ENCODE results near the gene TPI1.

The TPI1 gene

GRCh38 chr12:6826125-6826733, 41.1 kb upstream of the TPI1 start:
- H3K9ac ChIP-seq (ENCODE audit: low read length) = no peak overlapping the region
- peaks cover 5% of the 10 kb centered on the region; the same call in 1 of the 2 replicates for H3K27me3 ChIP-seq (ENCODE audit: insufficient read depth, low read length)
- no peak overlapping the region for H2AFZ ChIP-seq (ENCODE audit: low read length)
- H3K36me3 ChIP-seq (ENCODE audit: insufficient read depth, low read length) = no peaks in the 10 kb centered on the region
- no peak overlapping the region for H3K27ac ChIP-seq (ENCODE audit: low read depth, low read length, poor library complexity, severe bottlenecking)
- H3K4me3 ChIP-seq (ENCODE audit: low read depth, low read length, poor library complexity, severe bottlenecking) = no peak overlapping the region
- no peaks in the 10 kb centered on the region for H3K79me2 ChIP-seq (ENCODE audit: insufficient read depth, low read length)
- no peaks in the 10 kb centered on the region for H3F3A ChIP-seq (ENCODE audit: insufficient read depth, low read length)
- H3K9me2 ChIP-seq (ENCODE audit: low read depth, low read length) = no peaks in the 10 kb centered on the region
- no peaks in the 10 kb centered on the region for H3K9me3 ChIP-seq (ENCODE audit: low read length)
- H3K4me2 ChIP-seq (ENCODE audit: low read length) = no peak overlapping the region
- H3K4me1 ChIP-seq (ENCODE audit: insufficient read depth, low read length, severe bottlenecking) = peaks cover 6% of the 10 kb centered on the region
- TF ChIP-seq EZH2 (IDR thresholded peaks at IDR 0.05; ENCODE audit: borderline replicate concordance, low read length) = no peak
- no peak for TF ChIP-seq CTCF (IDR thresholded peaks at IDR 0.05; ENCODE audit: low read length)
- H4K20me1 ChIP-seq (ENCODE audit: insufficient read depth, low read length) = no peaks in the 10 kb centered on the region

- no peak overlapping the region for H3K27ac ChIP-seq (ENCODE audit: low read depth, low read length, poor library complexity, severe bottlenecking)
- no peak overlapping the region for H3K4me3 ChIP-seq (ENCODE audit: low read depth, low read length, poor library complexity, severe bottlenecking)
- H3K4me1 ChIP-seq (ENCODE audit: insufficient read depth, low read length, severe bottlenecking) = peaks cover 6% of the 10 kb centered on the region
- no peaks in the 10 kb centered on the region for H3K36me3 ChIP-seq (ENCODE audit: insufficient read depth, low read length)
- H3F3A ChIP-seq (ENCODE audit: insufficient read depth, low read length) = no peaks in the 10 kb centered on the region
- H3K9me3 ChIP-seq (ENCODE audit: low read length) = no peaks in the 10 kb centered on the region
- peaks cover 5% of the 10 kb centered on the region; the same call in 1 of the 2 replicates for H3K27me3 ChIP-seq (ENCODE audit: insufficient read depth, low read length)
- no peaks in the 10 kb centered on the region for H3K9me2 ChIP-seq (ENCODE audit: low read depth, low read length)
- no peaks in the 10 kb centered on the region for H4K20me1 ChIP-seq (ENCODE audit: insufficient read depth, low read length)
- H2AFZ ChIP-seq (ENCODE audit: low read length) = no peak overlapping the region
- no peak overlapping the region for H3K9ac ChIP-seq (ENCODE audit: low read length)
- TF ChIP-seq EZH2 (IDR thresholded peaks at IDR 0.05; ENCODE audit: borderline replicate concordance, low read length) (no peak), CTCF (IDR thresholded peaks at IDR 0.05; ENCODE audit: low read length) (no peak)
- H3K79me2 ChIP-seq (ENCODE audit: insufficient read depth, low read length) = no peaks in the 10 kb centered on the region
- no peak overlapping the region for H3K4me2 ChIP-seq (ENCODE audit: low read length)
Observed at GRCh38 chr12:6826734-6827436, 40.4 kb upstream of the TPI1 start.

GRCh38 chr12:6827437-6827911, 39.9 kb upstream of the TPI1 start:
- Histone ChIP-seq H3K9me3 (ENCODE audit: low read length) (no peaks in the 10 kb centered on the region), H2AFZ (ENCODE audit: low read length) (no peak overlapping the region), H3K79me2 (ENCODE audit: insufficient read depth, low read length) (no peaks in the 10 kb centered on the region), H3K4me1 (ENCODE audit: insufficient read depth, low read length, severe bottlenecking) (peaks cover 6% of the 10 kb centered on the region), H3K4me2 (ENCODE audit: low read length) (no peak overlapping the region), H3K9me2 (ENCODE audit: low read depth, low read length) (no peaks in the 10 kb centered on the region), H3K27ac (ENCODE audit: low read depth, low read length, poor library complexity, severe bottlenecking) (no peak overlapping the region), H3K36me3 (ENCODE audit: insufficient read depth, low read length) (no peaks in the 10 kb centered on the region), H4K20me1 (ENCODE audit: insufficient read depth, low read length) (no peaks in the 10 kb centered on the region), H3F3A (ENCODE audit: insufficient read depth, low read length) (no peaks in the 10 kb centered on the region), H3K9ac (ENCODE audit: low read length) (no peak overlapping the region), H3K4me3 (ENCODE audit: low read depth, low read length, poor library complexity, severe bottlenecking) (no peak overlapping the region), H3K27me3 (ENCODE audit: insufficient read depth, low read length) (peaks cover 5% of the 10 kb centered on the region; the same call in 1 of the 2 replicates)
- TF ChIP-seq CTCF (IDR thresholded peaks at IDR 0.05; ENCODE audit: low read length) = no peak
- TF ChIP-seq EZH2 (IDR thresholded peaks at IDR 0.05; ENCODE audit: borderline replicate concordance, low read length) = no peak

Measured in OCI-LY1 (cell line).